Kidney glomerular epithelial cell (primary cell): ENCODE data around the gene NXN.
A peak's percentile ranks its signal among the peaks of the same experiment; 100 is the strongest.

Experiments
- DNase-seq: peaks from one replicate; lab custom pipeline; 2025; lab: John Stamatoyannopoulos, UW

Gene NXN

DNA sequence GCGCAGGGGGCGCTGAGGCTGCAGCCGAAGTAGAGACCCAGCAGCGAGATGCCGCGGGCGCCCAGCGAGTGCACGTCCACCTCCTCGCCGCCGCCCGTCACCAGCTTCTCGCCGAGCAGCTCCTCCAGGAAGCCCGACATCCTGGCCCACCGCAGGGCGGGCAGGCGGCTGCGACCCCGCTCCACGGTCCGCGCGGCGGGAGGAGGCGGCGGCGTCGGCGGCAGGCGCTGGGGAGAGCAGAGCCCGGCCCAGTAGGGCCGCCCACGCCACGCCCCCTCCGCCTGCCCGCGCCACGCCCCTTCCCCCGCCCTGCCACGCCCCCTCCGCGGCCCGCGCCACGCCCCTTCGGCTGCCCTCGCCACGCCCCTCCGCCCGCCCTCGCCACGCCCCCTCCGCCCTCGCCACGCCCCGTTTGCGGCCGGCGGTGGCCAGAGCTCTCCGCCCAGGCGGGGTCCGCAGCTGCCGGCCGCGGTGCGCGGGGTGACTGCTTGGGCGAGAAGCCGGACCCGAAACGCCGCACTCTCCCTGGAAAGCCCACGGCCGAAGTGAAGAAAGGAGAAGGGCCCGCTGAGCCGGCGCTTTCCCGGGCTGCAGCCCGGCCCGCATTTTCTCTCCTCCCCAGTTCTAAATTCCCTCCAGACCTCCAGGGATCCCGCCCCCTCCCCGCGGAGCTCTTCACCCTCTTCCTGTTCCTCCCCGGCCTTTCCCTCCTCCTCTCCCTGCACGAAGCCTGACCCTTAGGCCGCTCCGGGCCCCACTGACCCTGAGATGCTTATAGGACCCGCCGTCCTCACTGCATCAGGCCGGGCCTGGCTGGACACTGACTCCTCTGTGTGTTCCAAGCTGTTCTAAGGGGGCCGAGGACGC, at the start of gene NXN:
NXN (minus strand) TSS at position 238 of the 867 bp plus-strand sequence.
- peak; percentile 14 for DNase-seq

DNA sequence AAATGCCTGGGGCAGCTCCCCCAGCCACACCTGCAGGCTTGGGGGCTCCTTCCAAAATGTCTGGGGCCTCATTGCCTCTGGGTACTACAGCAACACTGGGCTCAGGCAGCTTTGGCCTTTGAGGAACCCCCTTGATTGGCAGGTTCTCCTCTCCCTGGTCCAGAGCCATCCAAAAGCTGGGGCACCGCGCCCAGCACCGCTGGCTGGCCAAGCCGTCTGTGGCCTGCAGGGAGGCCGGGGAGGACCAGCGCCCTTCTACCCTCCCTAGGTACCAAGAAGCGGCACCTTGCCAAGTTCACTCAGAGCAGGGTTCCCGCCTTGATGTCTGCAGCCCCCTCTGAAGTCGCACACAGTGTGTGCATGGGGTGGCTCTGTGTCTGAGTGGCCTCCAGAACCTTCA, 47.5 kb upstream of the NXN start:
- DNase-seq: no peak

DNA sequence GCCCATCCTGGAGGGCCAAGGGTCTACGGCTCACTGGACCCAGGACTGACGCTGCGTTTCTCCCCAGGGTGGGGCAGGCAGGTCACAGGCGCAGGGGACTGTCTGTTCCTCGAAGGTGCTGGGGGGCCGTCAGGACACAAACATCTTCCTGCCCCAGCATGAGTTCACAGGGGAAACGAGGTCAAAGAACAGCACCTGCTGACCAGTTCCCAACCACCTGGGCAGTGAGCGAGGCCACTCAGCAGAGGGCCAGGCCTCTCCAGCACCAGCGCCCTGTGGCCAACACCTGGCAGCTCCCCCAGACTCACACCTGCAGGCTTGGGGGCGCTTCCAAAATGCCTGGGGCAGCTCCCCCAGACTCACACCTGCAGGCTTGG, 47.0 kb upstream of the NXN start:
- DNase-seq: no peak

DNA sequence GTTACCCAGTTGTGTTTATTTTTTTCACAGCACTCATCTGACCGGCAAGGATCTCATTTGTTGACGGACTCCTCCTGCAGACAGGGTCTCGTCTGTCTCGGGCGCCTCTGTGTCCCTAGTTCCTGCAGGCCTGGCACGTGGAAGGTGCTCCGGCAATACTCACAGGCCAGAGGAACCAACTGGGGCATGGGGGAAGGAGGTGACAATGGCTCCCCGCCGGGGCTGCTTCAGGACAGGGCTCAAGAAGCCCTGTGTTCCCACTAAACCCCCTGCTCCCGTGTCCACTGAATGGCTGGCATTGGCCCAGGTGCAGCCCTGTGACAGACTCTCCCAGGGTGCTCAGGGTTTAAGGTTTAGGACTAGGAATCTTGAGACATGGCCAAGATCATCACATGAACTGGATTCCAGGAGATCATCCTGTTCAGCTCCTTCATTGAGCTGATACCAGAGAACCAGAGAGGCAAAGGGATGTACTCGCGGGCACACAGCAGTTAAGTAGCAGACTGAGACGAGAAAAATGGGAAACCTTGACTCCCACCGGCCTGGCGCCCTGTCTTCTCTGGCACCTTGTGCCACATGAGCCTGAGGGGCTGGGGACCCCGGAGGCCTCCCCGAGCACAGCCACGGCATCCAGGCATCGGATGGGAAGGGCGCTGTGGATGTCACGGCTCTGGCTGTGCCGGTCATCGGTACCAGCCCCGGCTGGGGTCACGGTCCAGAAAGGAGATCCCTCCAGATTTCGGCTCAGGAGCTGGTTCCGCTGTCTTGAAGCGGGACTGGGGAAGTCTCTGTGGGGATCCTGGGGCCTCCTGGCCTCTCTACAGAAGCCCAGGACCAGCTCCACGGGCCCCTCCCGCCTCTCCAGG, 46.4 kb upstream of the NXN start:
- peak; percentile 25 for DNase-seq

DNA sequence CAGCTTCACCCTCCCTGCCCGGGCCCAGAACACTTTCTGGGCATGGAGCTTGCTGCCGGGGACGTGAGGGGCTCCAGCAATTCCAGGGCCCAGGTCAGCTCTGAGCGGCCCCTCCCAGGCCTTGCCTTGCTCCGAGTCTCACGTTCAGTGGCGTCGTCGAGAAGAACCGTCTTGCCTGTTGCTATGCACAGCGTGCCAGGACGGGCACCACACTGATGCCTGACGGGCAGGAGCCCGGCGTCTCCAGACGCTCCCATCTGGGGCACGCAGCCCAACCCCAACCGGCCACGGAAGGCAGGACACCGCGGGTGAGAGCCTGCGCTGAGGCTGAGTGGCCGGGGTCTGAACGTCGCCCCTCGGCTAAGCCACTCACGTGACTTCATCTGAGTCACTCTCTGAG, 44.5 kb upstream of the NXN start:
- DNase-seq: no peak

DNA sequence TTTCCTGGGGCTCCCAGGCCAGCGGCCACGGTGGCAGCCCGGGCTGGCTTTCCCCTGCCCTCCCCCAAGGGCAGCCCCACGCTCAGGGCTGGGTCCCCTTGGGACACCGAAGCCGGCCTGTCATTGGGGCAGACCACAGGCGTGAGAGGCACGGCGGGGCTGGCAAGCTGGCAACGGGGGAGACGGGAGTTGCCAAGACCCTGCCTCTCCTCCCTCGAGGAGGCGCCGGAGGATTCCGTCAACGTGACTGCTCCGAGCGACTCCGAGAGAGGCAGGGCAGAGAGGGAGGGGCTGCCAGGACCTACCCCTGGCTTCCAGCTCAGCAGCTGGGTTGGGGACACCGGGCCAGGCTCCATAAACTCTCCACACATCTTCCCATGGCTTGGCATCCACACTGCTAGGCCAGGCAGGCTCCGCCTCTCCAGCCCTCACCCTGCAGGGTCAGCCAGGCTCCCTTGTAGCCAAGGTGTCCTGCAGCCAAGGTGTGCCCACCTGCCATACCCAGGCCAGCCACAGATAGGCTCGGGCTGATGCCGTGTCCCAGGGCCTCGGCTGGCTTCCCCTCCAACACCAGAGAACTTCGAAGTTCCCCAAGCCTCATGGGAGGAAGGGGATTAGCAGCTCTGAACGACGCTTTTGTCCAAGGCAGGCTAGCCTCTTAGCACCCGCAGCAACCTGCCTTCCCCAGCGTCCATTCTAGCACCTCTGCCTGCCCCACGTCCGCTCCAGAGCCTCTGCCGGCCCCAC, 42.9 kb upstream of the NXN start:
- no peak for DNase-seq

DNA sequence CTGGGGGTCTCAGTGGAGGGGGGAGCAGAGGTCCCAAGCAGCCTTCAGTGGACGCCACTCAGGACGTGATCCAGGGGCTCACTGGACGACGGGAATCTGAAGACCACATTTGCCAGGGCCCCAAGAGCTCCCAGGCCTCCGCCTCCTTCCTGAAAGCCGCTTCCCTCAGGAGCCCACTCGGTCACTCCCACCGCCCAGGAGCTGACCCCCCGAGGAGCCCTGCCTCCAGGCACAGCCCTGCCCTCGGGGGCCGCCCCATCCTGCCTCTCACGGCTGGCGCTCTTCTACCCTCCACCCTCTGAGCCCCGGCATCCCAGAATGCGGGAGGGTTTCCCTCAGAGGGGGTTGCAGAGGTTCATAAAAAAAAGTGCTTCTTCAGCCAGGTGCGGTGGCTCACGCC, 41.6 kb upstream of the NXN start:
- no peak for DNase-seq

DNA sequence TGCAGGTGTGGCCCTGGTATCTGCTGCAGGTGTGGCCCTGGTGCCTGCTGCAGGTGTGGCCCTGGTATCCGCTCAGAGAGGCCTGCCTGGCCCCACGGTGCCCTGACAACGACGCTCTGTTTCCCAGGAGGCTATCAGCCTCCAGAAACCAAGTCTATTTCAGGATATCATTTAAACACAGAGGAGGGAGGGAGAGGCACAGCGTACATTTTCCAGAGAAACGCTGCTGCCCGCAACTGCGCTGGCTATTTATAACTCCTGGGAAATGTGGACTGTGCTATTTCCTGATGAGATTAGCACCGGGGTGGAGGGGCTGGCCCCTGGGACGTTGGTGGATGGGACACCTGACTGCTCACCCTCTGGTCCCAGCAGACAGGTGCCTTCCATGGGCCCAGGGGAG, 39.9 kb upstream of the NXN start:
- DNase-seq: no peak

DNA sequence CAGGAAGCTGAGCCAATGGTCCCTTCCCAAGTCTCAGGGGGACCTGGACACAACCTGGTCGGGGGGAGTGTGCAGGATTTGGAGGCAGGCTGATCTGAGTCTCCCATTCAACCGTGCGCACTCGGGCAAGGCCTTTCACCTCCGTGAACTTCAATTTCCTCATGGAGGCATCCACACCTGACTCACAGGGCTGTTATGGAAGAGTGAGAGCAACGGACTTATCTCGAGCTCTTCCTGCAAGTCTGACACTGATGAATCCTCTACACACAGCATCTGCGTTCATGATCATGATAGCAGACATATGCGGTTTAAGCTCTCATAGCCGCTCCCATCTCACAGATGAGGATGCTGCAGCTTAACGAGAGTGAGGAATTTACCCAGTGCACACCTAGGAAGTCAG, 39.0 kb upstream of the NXN start:
- no peak for DNase-seq

DNA sequence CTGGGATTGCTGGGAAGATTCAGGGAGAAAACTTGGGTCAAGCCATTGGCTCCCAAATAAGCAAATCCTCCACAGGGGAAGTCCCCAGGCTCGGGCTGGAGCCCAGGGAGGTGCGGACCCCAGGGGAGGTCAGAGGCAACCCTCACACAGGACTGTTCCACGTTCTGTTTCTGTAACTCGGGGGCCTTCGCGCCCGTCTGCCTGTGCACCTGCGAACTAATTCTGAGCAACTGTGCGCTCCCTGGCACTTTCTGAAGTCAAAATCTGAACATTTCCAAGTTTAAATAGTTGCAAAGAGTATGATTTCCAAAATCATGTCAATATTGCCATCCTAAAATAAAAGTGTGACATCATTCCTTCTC, 34.1 kb upstream of the NXN start:
- DNase-seq: no peak

DNA sequence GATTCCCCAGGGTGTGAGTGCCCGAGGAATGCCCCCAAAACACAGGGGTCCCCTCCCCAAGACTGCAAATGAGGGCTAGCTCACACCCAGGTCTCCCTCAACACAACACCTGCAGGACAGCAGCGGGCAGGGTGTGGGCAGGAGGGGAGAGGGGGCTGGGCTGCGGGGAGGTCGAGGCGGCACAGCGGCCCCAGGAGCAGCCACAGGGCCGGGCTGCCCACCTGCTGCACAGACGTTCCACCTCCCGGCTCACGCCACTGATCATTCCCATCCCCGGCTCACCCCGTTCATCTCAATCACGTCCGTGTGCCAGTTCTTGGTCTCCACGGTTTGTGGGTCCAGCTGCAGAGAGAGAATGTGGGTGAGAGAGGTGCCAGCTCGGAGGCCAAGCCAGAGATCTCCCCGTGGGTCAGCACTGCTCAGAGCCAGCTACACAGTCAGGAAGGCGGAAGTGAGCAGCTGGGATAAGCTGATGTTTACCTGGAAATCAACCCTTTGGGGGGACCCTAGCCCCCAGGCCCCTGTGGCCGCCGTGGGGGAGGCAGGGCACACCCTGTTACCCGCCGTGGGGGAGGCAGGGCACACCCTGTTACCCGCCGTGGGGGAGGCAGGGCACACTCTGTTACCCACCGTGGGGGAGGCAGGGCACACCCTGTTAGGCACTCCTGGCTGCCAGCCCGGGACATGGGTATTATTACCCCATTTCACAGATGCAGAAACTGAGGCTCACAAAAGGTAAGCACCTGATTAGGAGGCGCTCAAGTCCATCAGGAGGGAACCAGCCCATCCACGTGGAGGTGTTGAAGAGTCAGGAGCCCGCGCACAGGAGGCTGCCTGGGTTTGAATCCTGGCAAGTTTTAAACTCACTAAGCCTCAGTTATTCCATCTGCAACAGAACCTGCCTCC, 33.5 kb upstream of the NXN start:
- no peak for DNase-seq

DNA sequence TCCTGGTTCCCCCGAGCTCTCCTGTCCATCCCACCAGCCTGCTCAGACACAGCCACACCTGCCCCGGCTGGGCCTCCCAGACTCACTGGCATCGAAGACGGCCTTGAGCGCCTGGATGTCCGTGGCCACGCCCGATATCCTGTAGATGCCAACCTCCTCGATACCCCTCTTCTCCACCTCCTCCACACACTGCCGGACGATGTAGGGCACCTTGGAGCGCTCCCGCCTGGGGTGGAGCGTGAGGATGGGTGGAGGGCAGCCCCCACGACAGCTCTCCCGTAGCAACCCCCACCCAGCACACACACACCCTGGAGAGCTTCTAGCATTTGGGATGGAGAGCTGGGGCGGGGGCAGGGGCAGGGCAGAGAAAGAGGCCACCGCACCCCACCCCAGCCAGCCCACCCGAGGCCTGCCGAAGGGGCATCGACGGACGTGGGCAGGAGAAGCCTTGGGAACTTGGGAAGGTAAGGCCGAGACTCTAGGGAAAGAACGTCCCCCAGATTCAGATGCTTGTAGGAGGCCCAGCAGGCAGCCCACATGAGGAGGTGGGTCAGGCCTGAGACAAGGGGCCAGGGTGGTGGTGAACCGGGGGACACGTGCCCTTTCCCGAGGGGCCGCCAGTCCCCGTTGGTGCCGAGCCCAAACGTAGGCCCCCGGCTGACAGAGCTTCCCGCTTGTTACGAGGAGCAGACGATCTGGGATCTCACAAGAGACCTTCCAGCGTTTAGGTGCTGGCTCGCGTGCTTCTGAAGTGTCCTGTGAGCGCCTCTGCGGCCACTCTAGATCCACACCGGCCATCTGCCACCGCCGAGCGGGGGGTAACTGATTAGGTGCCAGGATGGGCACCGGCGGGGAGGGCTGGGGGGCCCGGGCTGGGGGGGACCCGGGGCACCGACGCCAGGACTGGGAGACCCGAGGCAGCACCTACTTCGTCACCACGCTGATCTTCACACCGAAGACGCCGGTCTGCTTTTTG, 32.5 kb upstream of the NXN start:
- DNase-seq: no peak

DNA sequence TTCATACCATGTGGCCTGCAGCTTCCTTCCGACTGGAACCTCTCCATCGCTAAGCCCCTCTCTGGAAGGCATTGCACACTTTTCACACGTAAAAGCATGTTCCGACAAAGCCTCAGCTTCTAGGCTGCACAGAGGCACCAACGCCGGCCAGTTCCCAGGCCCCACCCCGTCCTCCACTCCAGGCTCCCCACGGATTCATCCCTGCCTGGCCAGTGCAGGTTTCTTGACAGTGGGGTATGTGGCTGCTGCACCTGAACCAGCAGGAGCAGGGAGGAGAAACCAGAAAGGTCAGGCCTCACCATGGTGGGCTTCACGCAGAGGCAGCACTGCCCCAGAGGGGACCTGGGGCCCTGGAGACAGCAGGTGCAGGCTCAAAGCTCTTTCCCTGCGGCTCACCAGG, 31.6 kb upstream of the NXN start:
- DNase-seq: no peak

DNA sequence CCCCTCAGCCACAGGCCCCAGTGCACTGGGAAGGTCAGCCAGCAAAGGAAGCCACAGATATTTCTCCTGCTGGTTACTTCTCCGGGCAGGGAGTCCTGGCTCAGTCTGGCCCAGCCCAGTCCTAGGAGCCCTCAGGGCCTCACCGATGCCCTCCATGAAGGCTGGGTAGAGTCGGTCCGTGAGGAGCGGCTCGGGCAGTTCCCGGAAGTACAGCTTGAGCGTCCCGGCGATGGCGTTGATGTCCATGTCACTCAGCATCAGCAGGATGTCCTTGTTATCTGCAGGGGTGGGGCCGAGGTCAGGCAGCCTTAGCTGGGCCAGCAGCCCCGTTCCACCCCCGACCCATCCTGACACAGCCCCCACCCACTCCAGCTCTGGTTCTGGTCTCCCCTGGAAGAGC, 31.0 kb upstream of the NXN start:
- no peak for DNase-seq

DNA sequence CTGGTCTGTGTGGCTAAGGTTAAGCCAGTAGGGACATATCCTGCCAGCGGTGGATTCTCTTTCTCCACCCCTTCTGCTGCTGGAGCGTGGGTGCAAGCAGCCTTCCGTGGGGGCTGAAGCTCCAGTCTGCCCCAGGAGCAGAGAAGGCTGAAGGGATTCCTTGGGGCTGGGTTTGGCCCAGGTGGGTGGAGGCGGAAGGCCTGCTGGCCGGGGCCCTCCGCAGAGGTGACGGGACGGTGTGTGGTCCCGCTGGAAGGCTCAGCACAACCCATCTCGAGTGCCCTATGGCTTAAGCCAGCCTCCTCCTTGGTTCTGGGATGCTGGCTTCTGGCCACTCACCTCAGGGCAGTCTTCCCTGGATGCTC, 30.5 kb upstream of the NXN start:
- DNase-seq: no peak

DNA sequence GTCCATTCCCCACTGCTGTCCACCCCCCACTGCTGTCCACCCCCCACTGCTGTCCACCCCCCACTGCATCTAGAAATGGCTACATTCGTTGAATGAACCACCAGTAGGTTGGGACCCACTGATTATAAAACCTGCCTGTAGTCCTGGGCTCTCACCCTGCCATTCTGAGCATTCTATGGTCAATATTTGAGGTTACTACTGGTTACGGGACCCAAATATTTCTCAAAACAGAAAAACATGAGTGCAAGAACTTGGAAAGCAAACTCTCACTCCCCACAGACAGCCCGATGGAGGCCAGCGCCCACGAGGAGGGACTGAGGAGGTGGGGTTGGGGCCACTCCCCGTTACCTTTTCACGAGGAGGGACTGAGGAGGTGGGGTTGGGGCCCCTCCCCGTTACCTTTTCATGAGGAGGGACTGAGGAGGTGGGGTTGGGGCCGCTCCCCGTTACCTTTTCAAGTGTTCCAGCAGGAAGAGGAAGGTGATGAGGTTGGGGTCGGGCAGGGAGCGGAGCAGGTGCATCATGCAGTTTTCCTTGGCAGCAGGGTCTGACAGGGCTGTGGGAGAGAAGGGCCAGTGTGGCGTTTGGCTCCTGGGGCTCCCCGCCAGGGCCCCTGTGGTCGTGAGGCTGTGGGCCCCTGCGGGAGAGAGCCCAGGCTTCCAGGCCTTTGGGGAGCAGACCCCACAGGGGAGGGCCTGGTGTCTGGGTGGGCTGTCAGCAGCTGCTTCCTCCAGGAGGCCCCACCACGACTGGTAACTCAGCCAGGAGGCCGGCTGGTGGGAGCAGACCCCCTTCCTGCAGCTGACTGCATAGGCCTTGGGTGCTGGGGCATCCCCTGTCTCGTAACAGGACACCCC, 29.9 kb upstream of the NXN start:
- no peak for DNase-seq

DNA sequence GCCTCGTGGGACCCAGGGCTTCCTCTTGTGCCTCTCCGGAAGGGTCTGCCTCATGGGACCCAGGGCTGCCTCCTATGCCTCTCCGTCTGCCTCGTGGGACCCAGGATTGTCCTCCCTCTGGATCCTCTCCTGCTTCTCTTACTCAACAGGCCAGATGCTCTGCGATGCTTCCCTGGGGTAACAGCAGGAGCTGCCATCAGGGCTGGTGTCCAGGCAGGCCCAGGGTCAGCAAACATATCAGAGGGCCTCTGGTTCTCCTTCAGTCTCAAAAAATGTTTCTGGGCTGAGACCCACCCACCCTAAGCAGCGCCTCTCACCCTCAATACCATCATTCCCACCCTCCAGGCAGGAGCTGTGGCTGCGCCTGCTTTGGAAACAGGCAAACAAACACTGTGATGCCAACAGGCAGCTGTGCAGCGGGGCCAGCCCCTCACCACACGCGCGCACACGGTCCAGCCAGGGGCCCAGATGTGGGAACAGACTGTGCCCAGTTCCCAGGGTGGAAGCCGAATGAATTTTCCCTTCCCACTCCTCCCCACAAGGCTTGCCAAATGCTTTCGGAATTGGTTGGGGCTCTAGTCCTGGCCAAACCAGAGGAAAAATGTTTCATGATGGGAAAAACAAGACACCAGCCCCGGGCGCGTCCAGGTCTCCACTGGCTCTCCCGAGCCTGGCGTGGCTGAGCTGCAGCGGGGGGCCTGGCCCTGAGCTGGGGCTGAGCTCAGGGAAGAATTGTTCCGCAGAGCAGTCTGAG, 28.6 kb upstream of the NXN start:
- no peak for DNase-seq

DNA sequence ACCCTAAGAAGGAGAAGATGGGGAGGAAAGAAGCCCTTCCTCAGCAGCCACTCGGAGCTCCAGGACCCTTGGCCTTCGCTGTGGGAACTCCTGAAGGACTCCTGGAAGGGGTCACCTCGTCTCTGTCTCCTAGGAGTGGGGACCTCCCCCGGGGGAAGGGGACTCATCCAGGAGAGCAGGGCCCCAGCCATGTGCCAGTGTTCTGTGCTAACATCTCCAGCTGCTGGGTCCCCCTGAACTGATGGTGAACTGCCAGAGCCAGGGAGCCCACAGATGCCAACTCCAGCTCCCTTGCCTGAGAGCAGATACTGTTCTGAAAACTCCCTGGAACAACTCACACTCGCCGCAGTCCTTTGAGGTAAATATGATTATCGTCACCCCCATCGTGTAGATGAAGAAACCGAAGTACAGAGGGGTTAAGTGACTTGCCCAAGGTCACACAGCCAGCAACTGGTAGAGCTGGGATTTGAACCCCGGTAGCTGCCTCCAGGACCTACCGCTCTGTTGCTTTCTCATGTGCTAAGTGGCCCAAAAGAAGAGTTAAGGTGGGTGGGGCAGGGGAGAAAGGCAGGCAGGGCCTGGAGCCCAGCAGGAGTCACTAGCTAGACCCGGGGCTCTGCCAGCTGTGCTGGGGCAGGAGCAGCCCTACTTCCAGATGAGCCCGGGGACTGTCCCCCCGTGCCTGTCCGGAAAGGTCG, 27.9 kb upstream of the NXN start:
- no peak for DNase-seq
